ENCODE measurements around the gene DOLK. TPM values are rescaled to one million over a fixed set of nuclear protein-coding genes. Genes with fewer than 3 reads are reported as not detected.

DOLK gene
- total RNA-seq, 2 donors from 2014 or later, result 18.0 to 19.8 TPM

DNA sequence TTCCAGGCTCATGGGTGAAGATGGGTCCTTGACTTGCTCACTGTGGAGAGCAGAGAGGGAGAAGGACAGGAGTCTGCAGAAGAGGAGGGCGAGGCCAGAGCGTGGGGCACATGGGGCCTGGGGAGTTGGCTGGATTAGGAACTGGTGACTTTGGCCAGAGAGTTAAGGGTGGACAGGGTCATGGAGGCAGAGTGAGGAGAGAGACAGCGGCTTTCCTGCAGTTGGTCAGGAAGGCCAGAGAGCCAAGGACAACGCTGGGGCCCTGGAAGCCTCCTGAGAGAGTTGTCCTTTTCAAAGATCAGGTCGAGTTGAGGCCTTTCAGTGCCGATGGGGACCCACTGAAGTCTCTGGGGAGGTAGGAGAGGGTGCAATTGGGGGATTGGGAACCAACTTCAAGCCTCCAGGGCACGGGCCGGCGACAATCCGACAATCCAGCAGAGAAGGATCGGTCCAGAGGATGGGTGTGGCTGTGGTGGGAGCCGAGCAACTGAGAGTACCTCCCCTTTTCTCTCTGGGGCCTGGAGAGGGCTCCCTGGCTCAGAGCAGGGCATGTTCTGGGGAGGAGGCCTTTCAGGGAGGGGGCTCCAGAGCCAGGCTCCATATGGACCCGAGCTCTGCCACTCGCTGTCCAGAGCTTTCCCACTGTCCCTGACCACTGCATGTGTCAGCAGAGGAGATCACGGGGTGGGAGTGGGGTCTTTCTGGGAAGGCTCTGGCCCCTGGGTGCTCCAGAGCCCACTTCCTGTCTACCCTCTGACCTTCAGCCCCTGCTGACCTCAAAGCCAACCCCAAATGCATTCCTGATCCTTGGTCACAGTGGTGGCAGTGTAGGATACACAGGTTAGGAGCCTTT, 34.1 kb downstream of the DOLK start:
- Histone ChIP-seq H3K36me3 (ENCODE audit: control insufficient read depth, insufficient read depth, low read length) (peaks cover 79% of the 10 kb centered on the region), H3K27me3 (ENCODE audit: control insufficient read depth, insufficient read depth, low read length, poor library complexity, severe bottlenecking) (no peaks in the 10 kb centered on the region), H3K27ac (ENCODE audit: low read depth, low read length) (no peak overlapping the region), H3K4me3 (ENCODE audit: low read length) (no peak overlapping the region), H3K9me3 (ENCODE audit: control insufficient read depth, low read length) (no peaks in the 10 kb centered on the region), H3K4me1 (ENCODE audit: control insufficient read depth, insufficient read depth, low read length) (peaks cover 16% of the 10 kb centered on the region), H3K9ac (ENCODE audit: extremely low read depth, low read length, poor library complexity, severe bottlenecking) (no peak overlapping the region)
- Mint-ChIP-seq H3K27ac (peak overlapping the region; percentile 92), H3K9me3 (no peaks in the 10 kb centered on the region), H3K36me3 (ENCODE audit: low read depth) (peaks cover 49% of the 10 kb centered on the region), H3K4me1 (peaks cover 26% of the 10 kb centered on the region), H3K4me3 (peak overlapping the region; percentile 19), H3K27me3 (ENCODE audit: insufficient read depth) (no peaks in the 10 kb centered on the region)
- TF ChIP-seq, protein P1, sequence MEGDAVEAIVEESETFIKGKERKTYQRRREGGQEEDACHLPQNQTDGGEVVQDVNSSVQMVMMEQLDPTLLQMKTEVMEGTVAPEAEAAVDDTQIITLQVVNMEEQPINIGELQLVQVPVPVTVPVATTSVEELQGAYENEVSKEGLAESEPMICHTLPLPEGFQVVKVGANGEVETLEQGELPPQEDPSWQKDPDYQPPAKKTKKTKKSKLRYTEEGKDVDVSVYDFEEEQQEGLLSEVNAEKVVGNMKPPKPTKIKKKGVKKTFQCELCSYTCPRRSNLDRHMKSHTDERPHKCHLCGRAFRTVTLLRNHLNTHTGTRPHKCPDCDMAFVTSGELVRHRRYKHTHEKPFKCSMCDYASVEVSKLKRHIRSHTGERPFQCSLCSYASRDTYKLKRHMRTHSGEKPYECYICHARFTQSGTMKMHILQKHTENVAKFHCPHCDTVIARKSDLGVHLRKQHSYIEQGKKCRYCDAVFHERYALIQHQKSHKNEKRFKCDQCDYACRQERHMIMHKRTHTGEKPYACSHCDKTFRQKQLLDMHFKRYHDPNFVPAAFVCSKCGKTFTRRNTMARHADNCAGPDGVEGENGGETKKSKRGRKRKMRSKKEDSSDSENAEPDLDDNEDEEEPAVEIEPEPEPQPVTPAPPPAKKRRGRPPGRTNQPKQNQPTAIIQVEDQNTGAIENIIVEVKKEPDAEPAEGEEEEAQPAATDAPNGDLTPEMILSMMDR (conservative IDR thresholded peaks at IDR 0.05), result no peak
- peak; percentile 51 for DNase-seq
- 91 to 100% methylated on average over 7 to 15 of the region's 15 CpGs for WGBS, 2 experiments (ENCODE audit: insufficient coverage in 1 of 2, insufficient read length in 1 of 2)

DNA sequence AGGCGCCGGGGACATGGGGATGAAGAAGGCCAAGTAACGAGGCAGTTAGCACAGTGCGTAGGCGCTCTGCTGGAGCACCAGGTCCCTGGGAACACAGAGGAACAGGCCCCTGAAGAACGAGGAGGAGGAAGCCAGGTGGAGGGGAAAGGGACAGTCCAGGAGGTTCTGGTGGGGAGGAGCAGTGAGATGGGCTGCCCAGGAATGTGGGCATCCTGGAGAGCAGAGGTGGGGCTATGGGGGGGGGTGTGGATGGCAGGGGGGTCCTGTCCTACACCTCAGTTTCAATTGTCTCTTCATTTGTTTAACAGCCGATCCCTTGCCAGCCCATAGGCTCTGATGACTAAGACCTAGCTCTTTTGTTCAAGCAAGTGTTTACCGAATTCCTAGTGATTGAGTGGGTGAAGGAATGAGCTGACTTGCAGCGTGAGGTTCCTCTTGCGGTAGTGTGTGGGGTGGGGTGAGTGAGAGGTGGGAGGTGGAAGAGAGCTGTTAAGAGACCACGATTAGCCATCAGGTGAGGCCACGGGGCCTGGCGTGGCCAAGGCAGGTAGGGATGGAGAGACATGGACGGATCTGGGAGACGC, 35.0 kb downstream of the DOLK start:
- H3K9me3 ChIP-seq (ENCODE audit: control insufficient read depth, low read length), result no peaks in the 10 kb centered on the region
- peak overlapping the region; percentile 26 for H3K9ac ChIP-seq (ENCODE audit: extremely low read depth, low read length, poor library complexity, severe bottlenecking)
- H3K27me3 ChIP-seq (ENCODE audit: control insufficient read depth, insufficient read depth, low read length, poor library complexity, severe bottlenecking), result no peaks in the 10 kb centered on the region
- H3K36me3 ChIP-seq (ENCODE audit: control insufficient read depth, insufficient read depth, low read length), result peaks cover 80% of the 10 kb centered on the region
- H3K27me3 Mint-ChIP-seq (ENCODE audit: insufficient read depth), result no peaks in the 10 kb centered on the region
- H3K36me3 Mint-ChIP-seq (ENCODE audit: low read depth), result peaks cover 50% of the 10 kb centered on the region
- TF ChIP-seq, protein P1 (conservative IDR thresholded peaks at IDR 0.05), result no peak
- H3K4me1 ChIP-seq (ENCODE audit: control insufficient read depth, insufficient read depth, low read length), result peaks cover 16% of the 10 kb centered on the region
- peak; percentile 89 for DNase-seq
- peak overlapping the region; percentile 92 for H3K27ac Mint-ChIP-seq
- H3K4me3 Mint-ChIP-seq, result peak overlapping the region; percentile 19
- no peaks in the 10 kb centered on the region for H3K9me3 Mint-ChIP-seq
- H3K4me3 ChIP-seq (ENCODE audit: low read length), result no peak overlapping the region
- 72 to 82% methylated on average over 8 to 15 of the region's 15 CpGs for WGBS, 2 experiments (ENCODE audit: insufficient coverage in 1 of 2, insufficient read length in 1 of 2)
- peaks cover 26% of the 10 kb centered on the region for H3K4me1 Mint-ChIP-seq
- H3K27ac ChIP-seq (ENCODE audit: low read depth, low read length), result peak overlapping the region; percentile 30

DNA sequence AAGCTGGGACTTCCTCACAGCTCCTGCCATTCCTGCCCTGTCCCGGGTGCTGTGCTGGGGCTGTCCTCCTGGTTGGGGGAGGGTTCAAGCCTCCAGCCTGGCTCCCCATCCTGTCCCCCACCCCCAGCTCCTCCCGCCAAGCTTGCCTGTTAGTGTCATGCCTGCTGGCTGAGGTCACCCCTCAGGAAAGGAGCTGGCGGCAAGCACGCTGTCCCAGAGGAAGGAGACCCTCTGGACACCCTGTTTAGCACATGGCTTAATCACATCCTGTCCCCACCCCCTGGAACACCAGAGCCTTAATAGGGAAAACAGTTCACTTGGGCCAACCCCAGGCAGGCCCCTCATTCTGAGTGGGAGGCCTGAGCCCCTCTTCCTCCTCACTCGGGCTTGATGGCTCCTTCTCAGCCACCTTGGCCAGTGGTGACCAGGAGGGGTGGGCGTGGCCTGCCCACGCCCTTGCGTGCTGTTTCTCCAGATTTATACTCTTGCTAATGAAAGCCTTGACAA, 35.8 kb downstream of the DOLK start:
- H3K36me3 Mint-ChIP-seq (ENCODE audit: low read depth), result peaks cover 48% of the 10 kb centered on the region
- WGBS, 2 experiments (ENCODE audit: insufficient coverage in 1 of 2, insufficient read length in 1 of 2), result 73 to 81% methylated on average over 4 to 8 of the region's 8 CpGs
- no peaks in the 10 kb centered on the region for H3K9me3 ChIP-seq (ENCODE audit: control insufficient read depth, low read length)
- no peak overlapping the region for H3K4me3 ChIP-seq (ENCODE audit: low read length)
- TF ChIP-seq, protein P1 (conservative IDR thresholded peaks at IDR 0.05), result no peak
- H3K27me3 Mint-ChIP-seq (ENCODE audit: insufficient read depth), result no peaks in the 10 kb centered on the region
- no peaks in the 10 kb centered on the region for H3K9me3 Mint-ChIP-seq
- peak overlapping the region; percentile 92 for H3K27ac Mint-ChIP-seq
- DNase-seq, result peak; percentile 87
- H3K4me3 Mint-ChIP-seq, result peak overlapping the region; percentile 19
- peaks cover 75% of the 10 kb centered on the region for H3K36me3 ChIP-seq (ENCODE audit: control insufficient read depth, insufficient read depth, low read length)
- H3K4me1 Mint-ChIP-seq, result peaks cover 26% of the 10 kb centered on the region
- H3K4me1 ChIP-seq (ENCODE audit: control insufficient read depth, insufficient read depth, low read length), result peaks cover 16% of the 10 kb centered on the region
- no peak overlapping the region for H3K9ac ChIP-seq (ENCODE audit: extremely low read depth, low read length, poor library complexity, severe bottlenecking)
- no peaks in the 10 kb centered on the region for H3K27me3 ChIP-seq (ENCODE audit: control insufficient read depth, insufficient read depth, low read length, poor library complexity, severe bottlenecking)
- peak overlapping the region; percentile 30 for H3K27ac ChIP-seq (ENCODE audit: low read depth, low read length)

All from endodermal cell (in vitro differentiated cells).